Osteocyte (in vitro differentiated cells): Measurements from ENCODE around the gene REEP1. TPM values are rescaled to one million over a fixed set of nuclear protein-coding genes. Genes with fewer than 3 reads are reported as not detected.
A peak's percentile ranks its signal among the peaks of the same experiment; 100 is the strongest.
"Not testable (repeated sequence)": the region's sequence is repeated elsewhere in the genome, so short reads cannot be mapped to it uniquely, and the experiment has no call there.

Experiments used
- DNase-seq: peaks from one replicate; pipeline ENCODE4 v3.0.0; 2021; ENCODE audit warnings: mixed read lengths; ENCODE audit not compliant: unreplicated experiment; ENCODE audit errors: extremely low spot score
- H3K27ac Mint-ChIP-seq: one replicate; pipeline ENCODE4 v1.8.0; 2021; ENCODE audit warnings: mild to moderate bottlenecking, mixed read lengths; ENCODE audit not compliant: unreplicated experiment
- H3K27me3 Mint-ChIP-seq: one replicate; pipeline ENCODE4 v1.8.0; 2021; ENCODE audit warnings: mixed read lengths; ENCODE audit not compliant: unreplicated experiment
- H3K36me3 Mint-ChIP-seq: one replicate; pipeline ENCODE4 v1.8.0; 2021; ENCODE audit warnings: mixed read lengths; ENCODE audit not compliant: unreplicated experiment
- H3K4me1 Mint-ChIP-seq: one replicate; pipeline ENCODE4 v1.8.0; 2021; ENCODE audit warnings: mixed read lengths; ENCODE audit not compliant: unreplicated experiment
- H3K4me3 Mint-ChIP-seq: one replicate; pipeline ENCODE4 v1.8.0; 2021; ENCODE audit warnings: mild to moderate bottlenecking, moderate library complexity, mixed read lengths; ENCODE audit not compliant: unreplicated experiment
- H3K9me3 Mint-ChIP-seq: one replicate; pipeline ENCODE4 v1.8.0; 2021; ENCODE audit warnings: mixed read lengths; ENCODE audit not compliant: unreplicated experiment
- total RNA-seq: library from RNA; stranded (reverse); gene quantifications from 2 replicates; pipeline ENCODE4 v1.2.1, GENCODE V29; 2021
- TF ChIP-seq, protein P1 (sequence below): fragments of 200-600 bp; sonication (generic); IDR thresholded peaks from 2 replicates; pipeline ENCODE4 v1.5.0; 2021; ENCODE audit warnings: antibody characterized with exemption, mild to moderate bottlenecking, moderate library complexity

REEP1 gene
- total RNA-seq, 1 donor from 2014 or later: not detected

DNA sequence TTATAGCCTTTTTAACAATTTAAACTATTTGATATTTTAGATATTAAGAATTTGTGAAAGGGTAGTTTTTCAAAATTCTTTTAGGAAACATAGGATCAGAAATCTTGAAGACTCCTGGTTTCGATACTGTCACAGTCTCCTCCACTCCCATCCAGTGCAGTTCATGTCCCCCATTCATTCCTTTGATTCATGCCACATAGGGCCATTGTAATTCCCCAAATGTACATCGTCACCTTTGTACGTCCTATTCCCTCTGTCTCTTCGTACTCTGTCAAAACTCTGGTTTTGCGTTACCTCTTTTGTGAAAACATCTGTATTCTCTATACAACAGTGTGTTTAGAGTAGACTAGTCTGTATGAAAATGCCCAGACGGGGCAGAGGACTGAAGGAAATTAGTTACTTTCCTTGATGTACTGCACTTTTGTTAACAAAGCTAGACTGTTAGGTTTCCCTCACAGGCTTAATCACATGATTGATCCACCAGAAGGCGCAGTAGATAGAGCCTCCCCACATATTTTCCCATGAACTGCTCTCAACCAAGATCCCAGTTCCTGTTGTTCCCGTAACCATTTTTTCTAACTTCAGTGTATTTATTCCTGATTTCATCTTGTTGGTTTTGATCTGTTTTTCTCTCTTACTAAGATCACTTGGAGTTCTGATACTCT lies 135.6 kb downstream of the REEP1 start:
- Mint-ChIP-seq H3K9me3 (no peaks in the 10 kb centered on the region), H3K4me3 (no peak overlapping the region), H3K4me1 (peaks cover 29% of the 10 kb centered on the region), H3K36me3 (peaks cover 10% of the 10 kb centered on the region), H3K27ac (no peak overlapping the region), H3K27me3 (no peaks in the 10 kb centered on the region)
- DNase-seq: no peak
- TF ChIP-seq, protein P1, sequence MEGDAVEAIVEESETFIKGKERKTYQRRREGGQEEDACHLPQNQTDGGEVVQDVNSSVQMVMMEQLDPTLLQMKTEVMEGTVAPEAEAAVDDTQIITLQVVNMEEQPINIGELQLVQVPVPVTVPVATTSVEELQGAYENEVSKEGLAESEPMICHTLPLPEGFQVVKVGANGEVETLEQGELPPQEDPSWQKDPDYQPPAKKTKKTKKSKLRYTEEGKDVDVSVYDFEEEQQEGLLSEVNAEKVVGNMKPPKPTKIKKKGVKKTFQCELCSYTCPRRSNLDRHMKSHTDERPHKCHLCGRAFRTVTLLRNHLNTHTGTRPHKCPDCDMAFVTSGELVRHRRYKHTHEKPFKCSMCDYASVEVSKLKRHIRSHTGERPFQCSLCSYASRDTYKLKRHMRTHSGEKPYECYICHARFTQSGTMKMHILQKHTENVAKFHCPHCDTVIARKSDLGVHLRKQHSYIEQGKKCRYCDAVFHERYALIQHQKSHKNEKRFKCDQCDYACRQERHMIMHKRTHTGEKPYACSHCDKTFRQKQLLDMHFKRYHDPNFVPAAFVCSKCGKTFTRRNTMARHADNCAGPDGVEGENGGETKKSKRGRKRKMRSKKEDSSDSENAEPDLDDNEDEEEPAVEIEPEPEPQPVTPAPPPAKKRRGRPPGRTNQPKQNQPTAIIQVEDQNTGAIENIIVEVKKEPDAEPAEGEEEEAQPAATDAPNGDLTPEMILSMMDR: no peak

DNA sequence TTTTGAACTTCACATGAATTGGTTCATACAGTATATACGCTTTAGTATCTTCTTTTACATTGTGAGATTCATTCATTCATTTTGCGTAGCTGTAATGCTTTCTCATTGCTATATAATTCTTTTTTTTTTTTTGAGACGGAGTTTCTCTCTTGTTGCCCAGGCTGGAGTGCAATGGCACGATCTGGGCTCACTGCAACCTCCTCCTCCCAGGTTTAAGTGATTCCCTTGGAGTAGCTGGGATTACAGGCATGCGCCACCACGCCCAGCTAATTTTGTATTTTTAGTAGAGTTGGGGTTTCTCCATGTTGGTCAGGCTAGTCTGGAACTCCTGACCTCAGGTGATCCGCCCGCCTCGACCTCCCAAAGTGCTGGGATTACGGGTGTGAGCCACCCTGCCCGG lies 136.9 kb downstream of the REEP1 start:
- peak overlapping the region; percentile 99 for H3K4me3 Mint-ChIP-seq
- not testable (repeated sequence) for H3K36me3 Mint-ChIP-seq, DNase-seq, H3K27ac Mint-ChIP-seq, H3K9me3 Mint-ChIP-seq, H3K27me3 Mint-ChIP-seq
- peaks cover 38% of the 10 kb centered on the region for H3K4me1 Mint-ChIP-seq

DNA sequence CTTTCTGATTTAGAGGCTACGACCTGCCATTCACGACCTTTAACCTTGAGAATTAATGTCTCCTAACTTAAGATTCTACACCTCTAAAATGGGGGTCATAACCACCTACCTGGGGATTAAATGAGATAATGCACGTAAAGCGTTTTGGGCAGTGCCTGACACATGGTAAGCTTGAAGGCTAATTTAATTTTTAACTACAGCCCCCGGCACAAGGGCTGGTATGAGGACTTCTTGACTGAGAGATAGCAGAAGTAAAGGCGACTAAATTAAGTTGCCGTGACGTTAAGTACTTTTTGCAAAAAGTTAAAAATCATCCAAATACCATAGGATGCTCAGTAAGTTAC lies 137.6 kb downstream of the REEP1 start:
- Mint-ChIP-seq H3K9me3 (no peaks in the 10 kb centered on the region), H3K4me1 (peaks cover 41% of the 10 kb centered on the region)

DNA sequence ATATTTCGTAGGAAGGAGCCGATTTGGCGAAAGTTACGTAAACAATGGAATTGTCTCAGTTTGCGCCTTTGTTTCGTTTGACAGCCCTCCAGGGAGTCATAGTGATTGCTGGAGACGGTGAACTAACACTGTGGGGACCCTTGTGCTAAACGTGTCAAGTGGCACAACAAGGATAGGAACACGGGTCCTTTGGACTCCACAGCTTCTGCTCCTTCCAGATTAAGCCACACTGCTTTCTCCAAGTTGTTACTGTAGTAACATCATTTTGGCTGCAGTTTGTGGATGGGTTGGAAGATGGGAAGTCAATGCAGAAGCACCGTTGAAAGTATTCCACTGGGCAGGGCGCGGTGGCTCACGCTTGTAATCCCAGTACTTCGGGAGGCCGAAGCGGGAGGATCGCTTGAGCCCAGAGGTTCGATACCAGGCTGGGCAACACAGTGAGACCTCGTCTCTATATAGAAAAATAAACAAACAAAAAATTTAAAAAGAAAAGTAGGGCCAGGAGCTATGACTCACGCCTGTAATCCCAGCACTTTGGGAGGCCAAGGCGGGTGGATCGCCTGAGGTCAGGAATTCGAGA lies 141.5 kb downstream of the REEP1 start:
- Mint-ChIP-seq H3K36me3 (peaks cover 2% of the 10 kb centered on the region), H3K4me1 (peaks cover 53% of the 10 kb centered on the region), H3K4me3 (peak overlapping the region; percentile 90), H3K27ac (peak overlapping the region; percentile 93), H3K9me3 (no peaks in the 10 kb centered on the region), H3K27me3 (no peaks in the 10 kb centered on the region)
- no peak for DNase-seq
- TF ChIP-seq, protein P1: no peak

More for the DNA sequence above, 137.6 kb downstream of the REEP1 start:
- Mint-ChIP-seq H3K27ac (peak overlapping the region; percentile 87), H3K4me3 (peak overlapping the region; percentile 99), H3K27me3 (no peaks in the 10 kb centered on the region), H3K36me3 (peaks cover 3% of the 10 kb centered on the region)
- no peak for DNase-seq
- TF ChIP-seq, protein P1: no peak

DNA sequence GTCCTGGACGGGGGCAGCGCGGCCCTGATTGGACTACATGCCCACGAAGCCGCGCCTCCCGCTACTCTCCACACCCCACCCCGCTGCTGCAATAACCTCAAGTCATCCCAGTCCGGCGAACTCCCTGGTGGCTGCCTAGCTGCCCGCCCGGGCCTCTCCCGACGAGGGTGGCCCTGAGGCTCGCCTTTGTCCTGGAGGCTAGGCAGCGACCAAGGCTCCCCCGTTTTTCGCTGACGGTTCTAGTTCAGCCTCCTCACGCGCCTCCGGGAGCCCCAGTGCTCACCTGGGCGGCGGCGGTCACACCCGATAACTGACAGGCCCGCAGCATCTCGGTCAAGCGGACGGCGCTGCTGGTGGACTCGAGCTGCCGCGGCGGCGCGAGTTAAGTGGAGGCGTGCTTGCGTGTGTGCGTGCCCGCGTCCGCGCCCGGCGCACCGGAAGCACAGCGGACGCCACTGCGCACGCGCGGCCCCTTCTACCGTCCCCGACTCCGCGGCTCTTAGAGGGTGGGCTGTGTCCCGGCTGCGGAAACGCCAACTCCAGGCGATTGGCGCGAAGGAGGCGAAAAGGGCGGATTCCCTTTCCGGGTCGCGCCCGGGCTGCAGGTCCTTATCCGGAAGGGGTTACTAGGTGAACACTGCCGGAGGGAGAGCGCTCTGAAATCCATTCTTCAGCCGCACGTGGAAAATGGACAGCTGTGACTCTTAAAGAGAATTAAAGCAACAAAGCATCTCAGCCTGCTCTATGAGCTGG lies 142.2 kb downstream of the REEP1 start, which contains the start of gene IMMT:
TSS of gene IMMT (minus strand) at position 408 of the 753 bp plus-strand sequence. CDS start at position 328, 80 bp downstream.
- TF ChIP-seq, protein P1: no peak
- Mint-ChIP-seq H3K4me3 (peak within 1 kb of the TSS; percentile 90), H3K4me1 (peaks cover 51% of the 10 kb centered on the region), H3K27me3 (no peaks in the 10 kb centered on the region), H3K9me3 (no peaks in the 10 kb centered on the region), H3K36me3 (peaks cover 5% of the 10 kb centered on the region), H3K27ac (peak within 1 kb of the TSS; percentile 93)
- DNase-seq: peak; percentile 98
